8988T (cell line): ENCODE data around the gene ADAM15.
A peak's percentile ranks its signal among the peaks of the same experiment; 100 is the strongest.

ENCODE experiments used
- DNase-seq: peaks from one replicate; pipeline ENCODE4 v3.0.0; 2011

The ADAM15 gene

GRCh38 chr1:155033524-155033923, 17.6 kb upstream of the ADAM15 start, which contains the start of the genes DCST1 and DCST2:
DCST1 (plus strand) TSS chr1:155033824; CDS start chr1:155034037, 213 bp downstream.
DCST2 (minus strand) TSS chr1:155033781; CDS start chr1:155033701, 80 bp downstream.
- no peak for DNase-seq

DNA sequence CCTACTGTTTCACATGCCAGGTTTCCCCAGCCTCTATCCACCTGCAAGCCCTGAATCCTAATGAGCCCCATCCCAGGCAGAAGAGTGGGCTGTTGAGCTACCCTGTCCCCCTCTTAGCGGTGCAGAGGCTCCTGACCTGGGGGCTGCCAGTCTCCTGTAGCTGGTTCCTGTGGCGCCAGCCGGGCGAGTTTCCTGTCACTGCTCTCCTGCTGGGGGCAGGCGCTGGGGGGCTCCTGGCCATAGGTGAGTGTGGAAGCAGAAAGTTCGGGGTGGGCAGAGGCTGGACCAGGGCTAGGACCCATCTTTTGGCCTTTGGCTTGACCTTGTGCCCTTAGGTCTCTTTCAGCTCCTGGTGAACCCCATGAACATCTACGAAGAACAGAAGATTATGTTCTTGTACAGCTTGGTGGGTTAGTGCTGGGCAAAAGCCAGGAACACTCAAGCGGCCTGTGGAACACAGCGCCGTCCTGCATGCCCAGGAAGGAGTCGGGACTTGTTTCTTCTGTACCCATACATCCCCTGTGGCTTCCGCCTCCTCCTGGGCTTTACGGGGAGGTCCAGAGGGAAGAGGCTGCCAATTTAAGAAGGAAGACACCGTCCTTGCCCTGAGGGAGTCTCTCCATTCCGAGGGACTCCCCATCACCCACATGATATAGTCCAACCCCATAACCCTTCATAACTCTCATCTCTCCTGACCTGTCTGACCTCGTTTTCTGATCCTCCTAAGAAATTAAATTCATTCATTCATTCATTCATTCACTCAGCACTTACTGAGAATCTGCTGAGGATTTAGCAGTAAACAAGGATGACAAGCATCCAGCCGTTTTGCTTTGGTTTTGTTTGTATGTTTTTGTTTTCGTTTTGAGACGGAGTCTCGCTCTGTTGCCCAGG, 16.6 kb upstream of the ADAM15 start:
- DNase-seq: no peak

DNA sequence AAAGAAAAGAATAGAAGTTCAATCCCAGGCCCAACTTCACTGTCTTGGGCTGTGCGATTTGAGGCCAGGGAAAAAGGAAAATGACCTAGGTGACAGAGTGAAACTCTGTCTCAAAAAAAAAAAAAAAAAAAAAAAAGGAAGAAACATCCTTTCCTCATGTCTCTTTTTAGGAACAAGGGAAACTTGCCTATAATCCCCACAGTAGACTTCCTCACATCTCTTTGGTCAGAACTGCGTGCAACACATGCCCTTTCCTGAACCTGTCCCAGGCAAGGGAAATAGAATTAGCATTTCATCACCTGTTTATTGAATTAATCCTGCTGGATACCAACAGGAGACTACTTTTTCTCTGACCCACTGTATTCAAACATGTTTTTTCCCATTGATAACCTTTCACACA, 15.2 kb upstream of the ADAM15 start:
- no peak for DNase-seq

DNA sequence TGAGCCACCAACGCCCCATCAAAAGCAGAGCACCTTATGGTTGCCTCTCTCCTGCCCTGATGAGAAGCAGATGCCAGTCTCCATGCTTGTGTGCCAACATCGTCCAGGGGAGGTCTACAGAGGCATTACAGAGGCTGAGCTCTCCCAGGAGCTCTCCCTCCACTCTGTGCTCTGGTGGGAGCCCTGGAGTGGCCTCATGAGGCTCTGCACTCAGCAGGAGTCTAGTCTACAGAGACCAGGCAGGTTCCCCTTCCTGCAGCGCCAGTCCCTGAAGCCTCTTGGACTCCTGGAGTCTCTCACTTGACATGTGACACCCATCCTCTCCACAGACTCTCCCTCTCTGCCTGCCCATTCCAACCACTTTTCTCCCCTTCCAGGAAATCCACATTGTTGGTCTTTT, 14.1 kb upstream of the ADAM15 start:
- no peak for DNase-seq

DNA sequence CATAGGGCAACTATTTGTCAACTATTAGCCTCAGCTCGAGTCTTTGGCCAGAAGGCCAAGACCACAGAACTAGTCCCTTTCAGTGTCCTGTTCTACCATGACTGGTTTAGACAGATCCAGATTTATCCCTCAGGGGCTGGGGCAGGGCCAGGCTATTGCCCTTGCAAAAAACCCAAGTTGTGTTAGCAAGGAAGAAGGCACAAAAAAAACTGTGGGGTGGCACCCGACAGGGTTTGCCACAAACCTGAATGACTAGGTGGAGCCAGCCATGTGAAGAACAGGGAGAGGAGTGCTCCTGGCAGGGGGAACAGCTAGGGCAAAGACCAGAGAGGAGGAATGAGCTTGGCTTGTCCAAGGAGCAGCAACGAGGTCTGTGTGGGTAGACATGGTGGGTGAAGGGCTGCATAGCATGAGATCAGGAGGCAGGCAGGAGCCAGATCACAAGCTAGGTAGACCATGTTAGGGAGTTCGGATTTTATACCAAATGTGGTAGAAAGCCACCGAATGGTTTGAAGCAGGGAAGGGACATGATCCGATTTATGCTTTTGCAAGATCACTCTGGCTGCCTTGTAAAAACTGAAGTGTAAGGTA, 13.2 kb upstream of the ADAM15 start:
- DNase-seq: no peak

GRCh38 chr1:155038602-155039307, 12.4 kb upstream of the ADAM15 start:
- DNase-seq: no peak

DNA sequence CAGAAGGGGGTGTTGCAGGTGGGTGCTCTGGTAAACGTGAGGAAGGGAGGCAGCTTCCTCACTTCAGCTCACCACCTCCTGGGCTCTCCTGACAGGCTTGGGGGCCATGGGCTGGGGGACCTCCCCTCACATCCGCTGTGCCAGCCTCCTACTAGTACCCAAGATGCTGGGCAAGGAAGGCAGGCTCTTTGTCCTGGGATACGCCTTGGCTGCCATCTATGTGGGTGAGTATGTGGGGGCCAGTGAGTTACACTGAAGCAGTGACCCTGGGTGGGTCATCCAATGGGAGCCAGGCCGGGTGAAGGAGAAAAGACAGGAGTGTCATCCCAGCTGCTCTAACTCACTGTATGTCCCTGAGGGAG, 11.8 kb upstream of the ADAM15 start:
- no peak for DNase-seq

DNA sequence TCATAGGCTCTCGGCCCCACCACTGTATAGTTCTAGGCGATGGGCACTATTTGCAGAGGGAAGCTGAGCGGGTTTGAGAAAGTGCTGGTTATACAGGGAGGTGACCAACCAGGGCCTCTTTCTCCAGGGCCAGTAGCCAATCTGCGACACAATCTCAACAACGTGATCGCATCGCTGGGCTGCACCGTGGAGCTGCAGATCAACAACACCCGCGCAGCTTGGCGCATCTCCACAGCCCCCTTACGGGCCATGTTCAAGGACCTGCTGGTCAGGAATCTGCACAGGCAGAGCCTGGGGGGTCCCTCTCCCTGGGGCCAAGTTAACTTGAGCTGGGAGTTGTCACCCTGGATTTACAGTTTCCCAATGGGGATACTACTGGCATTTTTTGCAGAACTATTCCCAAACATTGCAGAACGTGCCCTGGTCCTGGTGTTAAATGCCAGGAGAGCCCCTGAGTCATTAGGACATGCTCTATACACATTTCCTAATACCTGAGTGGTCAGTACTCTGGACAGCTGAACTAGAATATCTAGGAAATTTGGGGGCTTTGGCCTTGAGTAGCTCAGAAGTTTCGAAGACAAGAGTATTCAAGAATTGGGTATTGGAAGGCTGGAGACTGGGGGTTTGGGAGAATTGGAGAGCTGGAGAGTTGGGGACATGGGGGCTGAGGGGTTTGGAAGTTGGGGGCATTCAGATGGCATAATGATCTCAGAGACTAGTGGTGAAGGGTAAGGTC, 10.6 kb upstream of the ADAM15 start:
- no peak for DNase-seq

- no peak for DNase-seq
These were observed 8.3 kb upstream of the ADAM15 start for GRCh38 chr1:155042789-155043188.

DNA sequence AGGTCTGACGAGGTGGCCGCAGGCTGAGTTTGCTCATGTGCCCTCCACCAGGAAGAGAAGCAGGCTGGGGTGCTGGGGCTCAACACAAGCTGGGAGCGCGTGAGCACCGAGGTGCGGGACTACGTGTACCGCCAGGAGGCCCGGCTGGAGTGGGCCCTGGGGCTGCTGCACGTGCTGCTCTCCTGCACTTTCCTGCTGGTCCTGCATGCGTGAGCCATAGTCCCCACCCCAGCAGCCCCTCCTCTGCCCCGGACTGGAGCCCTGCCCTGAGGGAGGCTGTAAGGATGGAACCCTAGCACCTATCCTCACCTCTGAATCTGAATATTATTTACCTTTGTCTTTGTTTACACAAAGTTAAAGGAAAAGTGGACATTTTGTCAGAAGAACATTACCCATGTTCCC, 7.8 kb upstream of the ADAM15 start:
- no peak for DNase-seq

DNA sequence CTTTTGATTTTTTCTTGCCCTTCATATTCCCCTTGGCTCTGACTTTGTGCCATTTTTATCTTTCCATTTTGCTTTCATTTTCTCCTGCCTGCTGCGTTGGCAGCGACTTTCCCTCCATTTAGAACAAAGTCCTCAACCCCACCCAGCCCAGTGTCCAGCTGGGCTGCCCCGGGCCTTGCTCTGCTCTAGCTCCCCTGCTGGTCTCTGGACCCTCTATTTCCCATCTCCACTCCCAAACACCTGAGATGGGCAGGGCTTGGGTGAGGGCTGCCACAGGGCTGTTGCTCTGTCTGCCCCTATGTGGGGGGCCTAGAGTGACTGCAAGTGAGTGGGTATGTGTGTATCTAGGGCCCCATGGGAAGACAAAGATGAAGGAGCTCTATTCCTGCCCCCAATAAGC, 7.3 kb upstream of the ADAM15 start:
- no peak for DNase-seq

DNA sequence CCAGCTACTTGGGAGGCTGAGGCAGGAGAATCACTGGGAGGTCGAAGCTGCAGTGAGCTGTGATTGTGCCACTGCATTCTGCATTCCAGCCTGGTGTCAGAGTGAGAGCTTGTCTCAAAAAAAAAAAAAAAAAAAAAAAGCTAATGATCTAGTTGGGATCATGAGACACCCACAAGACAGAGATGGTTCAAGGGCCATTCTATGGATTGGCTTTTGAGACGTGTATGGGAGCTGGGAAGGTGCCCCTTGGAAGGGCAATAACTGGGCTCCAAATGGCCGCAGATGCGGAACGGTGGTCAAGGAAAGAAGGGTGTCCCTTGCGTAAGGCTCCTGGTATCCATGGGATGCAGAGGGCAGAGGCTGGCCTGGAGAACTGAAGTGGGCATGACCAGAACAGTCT, 6.8 kb upstream of the ADAM15 start:
- no peak for DNase-seq

- peak; percentile 81 for DNase-seq
These were observed 6.1 kb upstream of the ADAM15 start for GRCh38 chr1:155044812-155045657.

DNA sequence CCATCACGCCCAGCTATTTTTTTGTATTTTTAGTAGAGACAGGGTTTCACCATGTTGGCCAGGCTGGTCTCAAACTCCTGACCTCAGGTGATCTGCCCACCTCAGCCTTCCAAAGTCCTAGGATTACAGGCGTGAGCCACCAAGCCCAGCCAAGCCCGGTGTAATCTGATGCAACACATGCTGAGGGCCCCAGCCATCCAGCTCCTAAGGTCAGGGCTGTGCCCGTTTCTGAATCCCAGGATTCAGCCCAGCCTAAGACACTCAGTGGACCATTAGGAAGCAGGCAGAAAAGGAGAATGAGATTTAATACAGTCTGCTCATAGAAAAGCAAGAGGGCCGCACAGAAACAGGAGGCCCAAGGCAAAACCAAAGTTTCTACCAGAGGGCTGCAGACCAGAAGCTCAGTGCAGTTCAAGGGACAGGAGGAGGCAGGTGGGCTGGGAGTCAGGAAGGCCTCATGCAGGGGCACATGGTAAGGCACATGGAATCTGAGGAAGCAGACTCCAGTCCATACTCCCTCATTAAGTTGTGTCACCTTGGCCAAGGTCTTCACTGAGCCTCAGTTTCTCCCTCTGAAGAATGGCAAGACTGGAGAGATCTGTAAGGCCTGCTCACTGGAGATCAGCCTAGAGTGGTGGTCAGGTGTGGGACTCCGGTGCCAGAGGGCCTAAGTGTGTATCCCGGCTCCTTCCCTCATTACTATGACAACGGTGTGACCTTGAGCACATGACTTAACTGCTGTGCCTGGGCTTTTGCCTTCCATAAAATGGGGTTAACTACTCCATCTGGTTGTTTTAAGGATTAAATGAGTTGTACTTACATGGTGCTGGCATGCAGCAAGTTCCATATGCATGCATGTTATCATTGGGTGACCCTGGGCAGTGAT, 2.4 kb upstream of the ADAM15 start:
- DNase-seq: no peak

- no peak for DNase-seq
These were observed 1.2 kb upstream of the ADAM15 start for GRCh38 chr1:155049651-155050559.

DNA sequence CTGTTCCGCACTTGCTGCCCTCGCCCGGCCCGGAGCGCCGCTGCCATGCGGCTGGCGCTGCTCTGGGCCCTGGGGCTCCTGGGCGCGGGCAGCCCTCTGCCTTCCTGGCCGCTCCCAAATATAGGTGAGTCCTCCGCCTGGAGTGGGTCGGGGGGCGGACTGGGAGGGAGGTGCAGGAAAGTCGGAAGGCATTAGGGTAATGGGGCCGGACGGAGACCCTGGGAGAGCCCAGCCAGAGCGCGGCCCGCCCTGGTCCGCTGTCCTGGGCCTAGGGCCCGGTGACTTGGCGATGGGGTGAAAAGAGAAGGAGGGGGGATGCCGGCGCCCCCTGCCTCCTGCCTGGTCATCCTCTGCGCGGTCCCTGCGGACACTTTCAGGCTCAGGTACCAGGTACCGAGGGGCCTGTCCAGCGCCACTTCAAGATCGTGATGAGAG, 243 bp downstream of the ADAM15 start:
- no peak for DNase-seq

GRCh38 chr1:155051777-155052398, 772 bp downstream of the ADAM15 start:
- DNase-seq: peak; percentile 82

GRCh38 chr1:155052439-155053395, 1.6 kb downstream of the ADAM15 start:
- peak; percentile 80 for DNase-seq
